Fibroblast of villous mesenchyme (primary cell): ENCODE measurements around the gene DYRK1B. TPM values are rescaled to one million over a fixed set of nuclear protein-coding genes. Genes with fewer than 3 reads are reported as not detected.
"Not testable (repeated sequence)": the region's sequence is repeated elsewhere in the genome, so short reads cannot be mapped to it uniquely, and the experiment has no call there.

Experiments used
- DNase-seq: peaks from one replicate; pipeline ENCODE4 v3.0.0-alpha.2; 2010; ENCODE audit warnings: low read depth
- H3K4me3 ChIP-seq: 2 replicates; pipeline ENCODE4 v1.5.1; 2011; ENCODE audit warnings: low read depth, mild to moderate bottlenecking, low read length
- CTCF ChIP-seq: IDR thresholded peaks from 2 replicates; pipeline ENCODE4 v1.5.1; 2012; ENCODE audit warnings: low read depth, mild to moderate bottlenecking, low read length; ENCODE audit not compliant: insufficient read depth
- total RNA-seq: library from RNA; depleted of rRNA; stranded (reverse); fragments of >200 nt; gene quantifications from 2 replicates; pipeline ENCODE4 v1.2.3, GENCODE V29; 2012

Gene DYRK1B
- 9.7 and 10.4 TPM in 2 replicates for total RNA-seq

DNA sequence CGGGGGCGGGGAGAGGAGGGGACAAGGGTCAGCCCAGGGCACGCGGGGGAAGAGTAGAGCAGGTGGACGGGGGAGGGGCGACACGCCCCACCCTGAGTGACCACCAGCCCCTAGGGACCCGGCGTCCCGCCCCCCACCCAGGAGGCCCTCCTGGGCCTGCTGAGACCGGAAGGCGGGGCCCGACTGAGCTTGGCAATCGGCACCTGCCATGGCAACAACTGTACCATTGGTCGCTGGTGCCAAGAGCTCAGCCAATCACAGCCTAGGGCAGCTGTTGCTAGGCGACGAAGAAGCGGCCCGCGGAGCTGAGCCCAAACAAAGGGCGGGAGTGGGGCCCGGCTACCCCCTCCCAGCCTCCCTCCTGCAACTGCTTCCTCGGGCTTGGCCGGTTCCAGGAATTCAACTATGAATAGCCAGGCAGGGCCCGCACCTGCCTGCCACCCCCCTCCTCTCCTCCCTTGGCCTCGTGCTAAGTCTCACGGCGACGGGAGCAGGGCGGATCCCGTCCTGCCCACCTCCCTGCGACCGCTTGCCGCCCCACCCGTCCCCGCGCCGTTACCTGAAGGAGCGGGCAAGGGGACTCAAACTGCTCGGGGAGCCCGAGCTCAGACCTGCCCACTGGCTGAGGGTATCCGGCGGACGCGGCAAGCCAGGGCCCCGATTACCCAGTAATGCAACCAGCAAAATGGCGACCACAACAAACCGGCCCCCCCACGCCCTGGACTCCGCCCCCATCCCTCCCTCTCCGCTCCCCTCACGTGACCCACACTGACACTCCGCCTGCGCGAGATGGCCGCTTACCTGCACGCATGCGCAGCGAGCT, at the start of gene DYRK1B:
DYRK1B (minus strand) TSS at position 699 of the 823 bp plus-strand sequence. CDS start 2,295 bp downstream, outside the sequence.
- peak within 1 kb of the TSS; percentile 85 for H3K4me3 ChIP-seq
- TF ChIP-seq CTCF = no peak
- peak; percentile 98 for DNase-seq

- DNase-seq, H3K4me3 ChIP-seq: not testable (repeated sequence)
These were observed 48.7 kb upstream of the DYRK1B start for GRCh38 chr19:39882645-39883044.

- peak; percentile 13 for DNase-seq
- TF ChIP-seq CTCF = peak; percentile 42
- H3K4me3 ChIP-seq = not testable (repeated sequence)
These were observed 47.6 kb upstream of the DYRK1B start for GRCh38 chr19:39881495-39882110.

- DNase-seq, H3K4me3 ChIP-seq: not testable (repeated sequence)
These were observed 46.3 kb upstream of the DYRK1B start for GRCh38 chr19:39880241-39880640.

- not testable (repeated sequence) for DNase-seq, H3K4me3 ChIP-seq
These were observed 45.8 kb upstream of the DYRK1B start for GRCh38 chr19:39879796-39880195.

- DNase-seq, H3K4me3 ChIP-seq: not testable (repeated sequence)
These were observed 44.9 kb upstream of the DYRK1B start for GRCh38 chr19:39878866-39879265.

DNA sequence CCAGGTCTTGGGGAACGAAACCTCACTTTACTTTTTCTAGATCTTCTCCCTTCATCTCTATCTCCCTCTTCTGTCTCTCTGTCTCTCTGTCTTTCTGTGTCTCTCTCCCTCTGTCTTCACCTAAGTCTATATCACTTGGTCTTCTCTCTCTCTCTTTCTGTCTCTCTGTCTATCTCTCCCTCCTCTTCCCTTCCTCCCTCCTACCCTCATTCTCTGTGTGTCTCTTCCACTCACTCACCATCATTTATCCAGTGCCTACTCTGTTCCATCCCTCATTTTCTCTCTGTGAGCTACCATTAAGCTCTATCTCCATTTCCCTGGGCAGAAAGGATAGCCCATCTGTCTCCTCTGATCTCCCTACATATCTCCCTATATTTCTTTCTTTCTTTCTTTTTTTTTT, 44.4 kb upstream of the DYRK1B start:
- no peak overlapping the region for H3K4me3 ChIP-seq
- no peak for DNase-seq
- no peak for TF ChIP-seq CTCF

DNA sequence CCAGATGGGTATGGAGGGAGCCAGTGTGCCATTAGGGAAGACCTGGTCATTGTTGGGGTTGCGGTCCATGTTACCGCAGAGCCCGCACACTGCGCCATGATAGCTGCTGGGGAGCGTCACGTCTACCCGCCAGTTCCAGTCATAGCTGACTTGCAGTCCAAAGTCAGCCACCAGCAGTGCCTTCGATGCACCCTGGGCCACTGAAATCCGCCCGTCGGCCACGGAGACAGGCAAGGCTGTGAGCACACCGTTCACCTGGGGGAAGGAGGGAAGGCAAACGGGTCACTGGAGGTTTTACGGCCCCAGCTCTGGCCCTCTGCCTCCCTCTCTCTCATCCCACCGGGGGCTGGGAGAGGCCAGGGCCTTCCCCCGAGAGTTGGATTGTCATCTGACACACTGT, 44.0 kb upstream of the DYRK1B start:
- DNase-seq, H3K4me3 ChIP-seq: not testable (repeated sequence)

- H3K4me3 ChIP-seq, DNase-seq: not testable (repeated sequence)
These were observed 43.5 kb upstream of the DYRK1B start for GRCh38 chr19:39877488-39877887.

- H3K4me3 ChIP-seq, DNase-seq: not testable (repeated sequence)
These were observed 42.5 kb upstream of the DYRK1B start for GRCh38 chr19:39876486-39876885.

DNA sequence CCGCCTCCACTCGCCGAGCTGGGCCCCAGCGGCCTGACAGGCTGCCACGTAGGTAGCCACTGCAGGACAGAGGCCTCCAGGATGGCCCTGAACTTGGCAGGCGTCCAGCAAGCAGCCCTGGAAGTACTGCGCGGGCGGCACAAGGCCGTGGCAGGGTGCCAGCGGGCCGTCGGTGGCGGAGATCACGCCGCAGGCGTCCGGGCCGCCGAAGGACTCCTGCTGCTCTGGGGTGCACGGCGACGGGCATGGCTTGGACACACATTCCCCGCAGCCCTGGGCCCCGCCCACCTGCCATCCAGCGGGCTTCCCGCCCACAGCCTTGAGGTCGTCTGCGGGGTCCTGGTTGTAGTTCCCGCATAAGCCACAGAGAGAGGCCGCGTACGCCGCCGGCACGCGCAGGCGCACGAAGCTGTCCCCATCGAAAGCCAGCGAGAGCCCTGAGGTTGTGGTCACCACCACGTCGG, 41.5 kb upstream of the DYRK1B start:
- not testable (repeated sequence) for H3K4me3 ChIP-seq, DNase-seq
